Loucy (cell line): ENCODE results near the gene DNAH8.

Source experiments
- EZH2phosphoT487 ChIP-seq: fragments of 200-600 bp; IDR thresholded peaks from 2 replicates; pipeline ENCODE4 v1.6.1; 2018; ENCODE audit warnings: antibody characterized with exemption, mild to moderate bottlenecking, moderate library complexity, borderline replicate concordance
- TF ChIP-seq, protein P1 (sequence below): fragments of 200-600 bp; sonication (generic); conservative IDR thresholded peaks from 2 replicates; pipeline ENCODE4 v1.5.1; 2014; ENCODE audit warnings: mild to moderate bottlenecking, antibody characterized with exemption, low read length

DNA sequence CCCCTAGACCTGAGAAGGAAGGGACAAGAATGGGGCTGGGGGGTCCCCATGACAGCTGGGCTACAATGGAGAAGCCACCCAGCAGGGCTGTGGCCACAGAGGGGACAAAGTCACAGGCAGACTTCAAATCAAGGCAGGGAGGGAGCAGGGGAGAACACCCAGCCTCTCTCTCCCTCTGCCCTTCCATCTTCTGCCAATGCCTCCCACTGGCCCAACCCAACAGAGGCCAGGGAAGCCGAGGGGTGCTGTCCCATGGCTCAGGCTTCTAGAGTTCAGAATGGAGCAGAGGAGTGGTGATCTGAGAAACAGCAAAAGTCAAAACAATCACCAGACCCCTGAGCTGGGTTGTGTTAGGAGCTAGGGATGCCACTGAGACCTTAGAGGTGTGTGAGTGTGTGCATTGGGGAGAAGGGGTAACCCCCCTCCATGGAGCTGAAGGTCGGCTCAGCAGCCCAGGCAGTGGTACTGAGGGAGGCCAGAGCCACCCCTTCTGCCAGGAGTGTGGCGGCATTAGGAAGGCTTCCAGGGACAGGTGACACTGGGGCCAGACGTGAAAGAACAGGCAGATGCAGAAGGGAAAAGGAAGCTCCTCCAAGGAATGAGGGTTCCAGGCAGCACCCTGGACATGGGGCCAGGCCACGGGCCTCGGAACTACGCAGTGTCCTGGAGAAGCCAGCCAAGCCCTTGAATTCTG, 345.5 kb downstream of the DNAH8 start:
- TF ChIP-seq, protein P1, sequence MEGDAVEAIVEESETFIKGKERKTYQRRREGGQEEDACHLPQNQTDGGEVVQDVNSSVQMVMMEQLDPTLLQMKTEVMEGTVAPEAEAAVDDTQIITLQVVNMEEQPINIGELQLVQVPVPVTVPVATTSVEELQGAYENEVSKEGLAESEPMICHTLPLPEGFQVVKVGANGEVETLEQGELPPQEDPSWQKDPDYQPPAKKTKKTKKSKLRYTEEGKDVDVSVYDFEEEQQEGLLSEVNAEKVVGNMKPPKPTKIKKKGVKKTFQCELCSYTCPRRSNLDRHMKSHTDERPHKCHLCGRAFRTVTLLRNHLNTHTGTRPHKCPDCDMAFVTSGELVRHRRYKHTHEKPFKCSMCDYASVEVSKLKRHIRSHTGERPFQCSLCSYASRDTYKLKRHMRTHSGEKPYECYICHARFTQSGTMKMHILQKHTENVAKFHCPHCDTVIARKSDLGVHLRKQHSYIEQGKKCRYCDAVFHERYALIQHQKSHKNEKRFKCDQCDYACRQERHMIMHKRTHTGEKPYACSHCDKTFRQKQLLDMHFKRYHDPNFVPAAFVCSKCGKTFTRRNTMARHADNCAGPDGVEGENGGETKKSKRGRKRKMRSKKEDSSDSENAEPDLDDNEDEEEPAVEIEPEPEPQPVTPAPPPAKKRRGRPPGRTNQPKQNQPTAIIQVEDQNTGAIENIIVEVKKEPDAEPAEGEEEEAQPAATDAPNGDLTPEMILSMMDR = no peak
- TF ChIP-seq EZH2phosphoT487 = no peak
